HG03025 (cell line): Measurements from ENCODE around the gene LCN6.

Experiments used
- ATAC-seq: cut with Tn5 transposase; IDR thresholded peaks from one replicate; pipeline ENCODE4 v1.9.1; 2021; ENCODE audit warnings: mild to moderate bottlenecking, moderate library complexity; ENCODE audit not compliant: unreplicated experiment, low FRiP score

LCN6 gene

GRCh38 chr9:136746155-136746490, 2.2 kb downstream of the LCN6 start:
- ATAC-seq = no peak

- no peak for ATAC-seq
Measured at GRCh38 chr9:136745389-136746154, 2.8 kb downstream of the LCN6 start.

- no peak for ATAC-seq
Measured at GRCh38 chr9:136744773-136745172, 3.6 kb downstream of the LCN6 start.

DNA sequence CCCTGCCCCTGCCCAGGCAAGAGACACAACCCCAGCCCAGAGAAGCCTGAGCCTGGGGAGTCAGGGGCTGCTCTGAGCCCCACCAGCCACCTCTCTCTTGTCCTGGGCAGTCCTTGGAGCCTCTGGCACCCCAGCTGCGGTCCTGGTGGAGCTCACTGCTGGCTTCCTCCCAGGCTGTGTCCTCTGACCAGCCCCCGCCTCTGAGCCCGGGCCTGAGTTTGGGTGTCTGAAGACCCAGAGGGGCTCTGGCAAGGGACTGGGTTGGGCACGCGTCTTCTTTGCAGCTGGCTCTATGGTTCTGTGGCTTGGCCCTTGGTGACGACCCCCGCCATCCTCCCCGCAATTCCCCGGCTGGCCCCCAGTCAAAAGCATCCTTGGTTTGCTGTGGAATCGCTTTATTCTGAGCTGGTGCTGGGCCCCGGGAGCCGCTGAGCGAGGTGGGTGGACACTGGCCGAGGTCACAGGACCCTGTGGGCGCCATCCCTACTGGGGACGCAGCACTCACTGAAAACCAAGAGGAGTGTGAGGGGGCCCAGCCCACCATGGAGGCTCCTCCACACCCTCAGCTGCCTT, 4.6 kb downstream of the LCN6 start:
- no peak for ATAC-seq

DNA sequence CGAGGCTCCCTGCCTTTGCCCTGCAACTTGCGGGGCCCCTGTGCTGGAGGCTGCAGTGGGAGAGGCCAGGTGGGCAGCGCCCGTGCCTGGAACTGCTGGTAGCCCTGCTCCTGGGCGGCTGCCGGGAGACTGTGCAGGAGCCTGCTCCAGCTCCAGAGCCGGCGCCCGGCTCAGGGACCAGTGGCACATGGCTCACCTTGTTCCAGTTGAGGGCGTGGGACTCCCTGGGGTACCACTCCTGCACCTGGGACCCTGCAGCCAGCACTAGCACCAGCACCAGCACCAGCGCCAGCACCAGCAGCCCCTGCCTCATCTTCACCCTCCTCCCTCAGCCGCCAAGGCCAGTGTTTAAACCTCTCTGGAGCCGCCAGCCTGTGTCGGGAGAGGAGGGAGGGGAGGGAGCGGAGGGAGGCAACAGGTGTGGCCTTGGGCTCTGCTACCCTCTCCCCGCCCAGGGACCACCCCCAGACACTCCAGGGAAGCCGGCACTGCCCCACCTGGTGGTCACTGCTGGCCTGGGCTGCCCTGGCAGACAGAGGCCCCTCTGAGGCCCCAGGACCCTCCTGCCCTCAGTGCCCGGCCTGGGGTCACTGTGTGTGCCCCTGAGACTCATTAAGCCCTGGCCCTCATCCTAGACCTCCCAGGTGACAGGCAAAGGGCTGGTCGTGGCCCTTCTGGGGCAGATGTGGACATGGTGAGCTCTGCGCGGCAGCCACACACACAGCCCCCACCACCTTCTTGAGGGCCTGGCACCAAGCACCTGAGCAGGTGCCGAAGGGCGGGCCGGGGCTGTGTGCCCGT, 5.5 kb downstream of the LCN6 start, which contains the start of gene LCN10:
Gene LCN10, minus strand, starts transcription at position 350 of the 801 bp plus-strand sequence. Its CDS starts 37 bp downstream, at position 313.
- ATAC-seq = no peak

DNA sequence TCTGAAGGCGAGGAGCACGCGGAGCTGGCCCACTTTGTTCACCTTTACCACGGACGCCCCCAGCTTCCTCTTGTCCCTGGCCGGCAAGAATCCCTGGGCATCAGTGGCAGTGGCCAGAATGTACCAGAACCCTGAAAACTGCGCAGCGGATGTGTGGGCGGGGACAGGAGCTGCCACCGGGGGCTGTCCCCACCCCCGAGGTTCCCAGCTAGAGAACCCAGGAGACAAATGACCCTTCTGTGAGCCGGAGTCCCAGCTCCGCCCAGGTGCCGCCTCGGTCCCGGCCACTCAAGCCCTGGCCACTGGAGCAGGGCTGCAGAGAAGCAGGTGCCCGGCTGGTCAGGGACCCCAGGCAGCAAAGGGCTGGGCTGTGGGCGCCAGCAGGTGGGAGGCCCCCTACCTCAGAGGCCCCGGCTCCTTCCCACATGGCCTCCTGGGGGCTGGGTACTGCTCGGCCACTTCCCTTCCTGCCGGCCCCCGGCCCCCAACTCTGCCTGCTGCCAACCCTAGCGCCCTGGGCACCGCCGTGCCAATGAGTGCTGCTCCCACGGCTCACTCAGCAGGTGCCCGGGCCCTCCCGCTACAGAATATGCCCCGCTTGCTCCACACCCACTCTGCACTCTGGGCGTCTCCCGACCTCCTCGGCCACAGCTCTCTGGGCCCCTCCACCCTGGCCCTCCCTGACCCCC, 6.3 kb downstream of the LCN6 start:
- no peak for ATAC-seq

- ATAC-seq = no peak
Measured at GRCh38 chr9:136740971-136741882, 7.1 kb downstream of the LCN6 start.

DNA sequence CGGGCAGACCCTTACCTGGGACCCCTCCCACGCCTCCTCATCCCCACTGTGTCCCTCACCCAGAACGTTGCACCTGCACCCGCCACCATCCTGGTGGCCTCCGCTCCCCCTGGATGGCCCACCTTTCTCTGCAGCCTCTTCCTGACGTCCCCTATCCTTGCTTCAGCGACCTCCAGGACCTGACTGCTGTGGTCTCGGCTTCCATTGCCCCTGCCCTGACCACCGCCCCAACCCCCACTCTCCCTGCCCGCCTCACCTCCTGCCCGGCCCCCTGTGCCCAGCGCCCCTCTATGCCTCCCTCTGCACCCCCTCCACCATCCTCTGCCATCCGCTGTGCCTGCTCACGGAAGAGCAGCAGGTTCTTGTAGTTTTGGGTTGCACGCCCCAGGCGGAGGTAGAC, 7.8 kb downstream of the LCN6 start:
- no peak for ATAC-seq

DNA sequence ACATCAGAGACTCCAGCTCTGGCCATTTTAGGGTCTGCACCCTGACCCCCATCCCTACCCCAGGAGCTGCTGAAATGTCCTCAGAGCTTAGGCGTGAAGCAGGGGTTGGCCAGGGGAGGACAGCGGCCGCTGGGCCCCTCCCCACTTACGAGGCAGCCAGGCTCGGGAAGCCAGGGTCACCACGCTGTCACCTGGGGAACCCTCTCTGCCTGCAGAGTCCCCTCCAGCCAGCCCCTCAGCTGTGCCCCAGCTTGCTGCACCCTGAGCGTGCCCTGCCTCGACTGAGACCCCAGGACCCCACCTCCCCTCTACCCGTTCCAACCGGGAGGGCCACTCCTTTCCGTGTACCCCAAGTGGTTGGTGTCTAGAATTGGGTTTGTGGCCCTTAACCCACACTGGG, 8.3 kb downstream of the LCN6 start:
- ATAC-seq = no peak

GRCh38 chr9:136739509-136739908, 8.8 kb downstream of the LCN6 start:
- ATAC-seq = no peak

- no peak for ATAC-seq
Measured at GRCh38 chr9:136738960-136739359, 9.4 kb downstream of the LCN6 start.

- no peak for ATAC-seq
Measured at GRCh38 chr9:136735812-136736480, 12.4 kb downstream of the LCN6 start.

DNA sequence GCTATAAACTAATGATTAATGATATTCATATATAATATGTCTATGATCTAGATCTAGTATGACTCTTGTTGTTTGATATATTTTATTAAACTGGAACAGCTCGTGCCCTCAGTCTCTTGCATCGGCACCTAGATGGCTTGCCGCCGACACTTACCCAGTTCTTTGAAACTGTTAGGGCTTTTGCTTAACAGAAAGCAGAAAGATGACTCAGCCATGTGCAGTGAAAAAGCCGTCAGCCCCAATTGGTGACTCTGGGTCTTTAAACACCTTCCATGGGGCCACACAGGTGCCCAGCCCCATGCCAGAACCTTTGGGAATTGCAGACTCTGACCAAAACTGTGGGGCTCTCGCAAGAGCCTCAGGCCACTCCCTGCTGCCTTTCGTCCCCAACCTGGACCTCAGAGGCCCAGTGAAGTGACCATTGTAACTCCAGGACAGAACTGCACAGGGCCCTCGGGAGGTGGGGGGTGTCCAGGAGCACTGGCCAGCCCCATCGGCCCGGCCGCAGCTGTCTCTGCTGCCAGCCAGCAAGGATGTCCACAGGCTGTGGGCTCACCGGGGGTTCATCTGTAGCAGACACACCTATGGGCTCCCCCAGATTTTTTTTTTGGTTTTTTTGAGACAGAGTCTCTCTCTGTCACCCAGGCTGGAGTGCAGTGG, 13.4 kb downstream of the LCN6 start:
- no peak for ATAC-seq

- ATAC-seq = no peak
Measured at GRCh38 chr9:136733611-136734010, 14.7 kb downstream of the LCN6 start.

GRCh38 chr9:136732444-136733178, 15.7 kb downstream of the LCN6 start:
- no peak for ATAC-seq

DNA sequence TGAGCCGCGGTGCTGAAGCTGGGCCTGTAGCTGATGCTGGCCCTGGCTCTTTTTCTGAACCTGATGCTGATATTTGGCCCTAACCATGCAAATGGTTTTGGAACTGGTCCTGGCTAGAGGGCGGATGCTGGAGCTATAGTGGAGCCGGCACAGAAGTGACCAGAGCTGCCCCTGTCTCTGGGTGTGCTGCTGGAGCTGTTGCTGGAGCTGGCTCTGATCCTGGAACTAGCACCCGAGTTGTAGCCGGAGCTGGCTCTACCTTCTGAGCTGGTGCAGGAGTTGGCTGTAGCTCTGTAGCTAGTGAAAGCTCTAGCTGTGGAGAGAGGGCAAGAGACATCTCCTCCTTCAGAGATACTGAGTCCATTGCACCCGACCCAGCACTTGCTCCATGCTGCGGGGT, 18.4 kb downstream of the LCN6 start:
- no peak for ATAC-seq

GRCh38 chr9:136729144-136729543, 19.2 kb downstream of the LCN6 start:
- no peak for ATAC-seq

DNA sequence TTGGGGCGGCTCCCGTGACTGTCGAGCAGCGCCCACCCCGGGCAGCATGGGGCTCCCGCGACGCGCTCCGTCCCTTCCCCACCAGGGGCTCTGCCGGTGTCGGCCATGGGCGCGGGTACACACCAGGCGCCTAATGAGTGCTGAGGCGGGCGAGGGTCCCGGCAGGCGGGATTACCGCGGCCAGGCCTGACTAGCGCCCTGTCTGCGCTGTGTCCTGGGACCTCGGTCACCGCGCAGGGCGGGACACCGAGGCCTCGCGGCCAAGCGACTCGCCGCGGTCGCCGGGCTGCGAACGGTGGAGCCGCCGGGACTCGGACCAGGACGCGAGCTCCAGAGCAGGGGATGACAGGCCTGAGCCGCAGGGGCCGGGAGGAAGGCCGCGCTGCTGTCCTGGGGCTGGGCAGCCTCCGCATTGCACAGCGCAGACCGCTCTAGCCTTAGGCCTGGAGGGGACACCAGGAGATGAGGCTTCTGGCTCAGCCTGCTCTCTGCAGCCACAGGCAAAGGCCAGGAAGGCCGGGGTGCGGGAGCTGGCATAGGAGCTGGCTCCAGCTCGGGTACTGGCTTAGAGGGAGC, 19.7 kb downstream of the LCN6 start:
- ATAC-seq = peak; percentile 22
